Loucy (cell line): ENCODE data around the gene AMN.

Experiments used
- H2AFZ ChIP-seq: fragments of 200-600 bp; sonication (generic); 2 replicates; pipeline ENCODE4 v1.6.0; 2016; ENCODE audit warnings: antibody characterized with exemption, mild to moderate bottlenecking, low read length, moderate library complexity
- H3F3A ChIP-seq: fragments of 200-600 bp; 2 replicates; pipeline ENCODE4 v1.6.0; 2016; ENCODE audit warnings: antibody characterized with exemption, low read depth, mild to moderate bottlenecking
- H3K27me3 ChIP-seq: fragments of 200-600 bp; sonication (generic); 2 replicates; pipeline ENCODE4 v1.6.1; 2014; ENCODE audit warnings: low read length, mild to moderate bottlenecking; ENCODE audit not compliant: insufficient read depth, poor library complexity, severe bottlenecking
- H3K36me3 ChIP-seq: fragments of 200-600 bp; sonication (generic); 2 replicates; pipeline ENCODE4 v1.6.1; 2016; ENCODE audit warnings: low read length; ENCODE audit not compliant: insufficient read depth
- H3K4me1 ChIP-seq: fragments of 200-600 bp; sonication (generic); 2 replicates; pipeline ENCODE4 v1.5.1; 2014; ENCODE audit warnings: low read length, mild to moderate bottlenecking; ENCODE audit not compliant: insufficient read depth, poor library complexity, severe bottlenecking
- H3K4me2 ChIP-seq: fragments of 200-600 bp; sonication (generic); 2 replicates; pipeline ENCODE4 v1.6.0; 2014; ENCODE audit warnings: antibody characterized with exemption, low read length, low read depth, mild to moderate bottlenecking; ENCODE audit not compliant: poor library complexity, severe bottlenecking
- H3K4me3 ChIP-seq: fragments of 200-600 bp; sonication (generic); 2 replicates; pipeline ENCODE4 v1.5.1; 2014; ENCODE audit warnings: low read length, mild to moderate bottlenecking, mixed read lengths; ENCODE audit not compliant: poor library complexity, severe bottlenecking
- H3K79me2 ChIP-seq: fragments of 200-600 bp; sonication (generic); 2 replicates; pipeline ENCODE4 v1.6.1; 2014; ENCODE audit warnings: low read length; ENCODE audit not compliant: insufficient read depth
- H3K9ac ChIP-seq: fragments of 200-600 bp; sonication (generic); 2 replicates; pipeline ENCODE4 v1.6.0; 2014; ENCODE audit warnings: mild to moderate bottlenecking, low read depth, low read length, moderate library complexity; ENCODE audit not compliant: poor library complexity, severe bottlenecking
- H3K9me2 ChIP-seq: fragments of 200-600 bp; sonication (generic); replicated peaks from 2 replicates; pipeline ENCODE4 v1.6.1; 2016; ENCODE audit warnings: low read depth, low read length, mixed read lengths
- H3K9me3 ChIP-seq: fragments of 200-600 bp; sonication (generic); 2 replicates; pipeline ENCODE4 v1.6.1; 2014; ENCODE audit warnings: mild to moderate bottlenecking, antibody characterized with exemption, low read length, low read depth; ENCODE audit not compliant: insufficient read depth
- H4K20me1 ChIP-seq: fragments of 200-600 bp; sonication (generic); 2 replicates; pipeline ENCODE4 v1.6.0; 2014; ENCODE audit warnings: antibody characterized with exemption, low read length, mild to moderate bottlenecking; ENCODE audit not compliant: insufficient read depth, poor library complexity, severe bottlenecking
- CTCF ChIP-seq: fragments of 200-600 bp; sonication (generic); conservative IDR thresholded peaks from 2 replicates; pipeline ENCODE4 v1.5.1; 2014; ENCODE audit warnings: mild to moderate bottlenecking, antibody characterized with exemption, low read length
- EZH2phosphoT487 ChIP-seq: fragments of 200-600 bp; IDR thresholded peaks from 2 replicates; pipeline ENCODE4 v1.6.1; 2018; ENCODE audit warnings: antibody characterized with exemption, mild to moderate bottlenecking, moderate library complexity, borderline replicate concordance

AMN gene

GRCh38 chr14:102941419-102942011, 19.1 kb downstream of the AMN start:
- Histone ChIP-seq H3K4me2 (no peak overlapping the region), H3K36me3 (no peaks in the 10 kb centered on the region), H3K9me3 (no peaks in the 10 kb centered on the region), H3K9me2 (no peaks in the 10 kb centered on the region), H4K20me1 (no peaks in the 10 kb centered on the region), H3K27me3 (no peaks in the 10 kb centered on the region), H3K4me3 (no peak overlapping the region), H3K79me2 (no peaks in the 10 kb centered on the region), H3K4me1 (no peaks in the 10 kb centered on the region), H2AFZ (no peak overlapping the region), H3K9ac (no peak overlapping the region), H3F3A (no peaks in the 10 kb centered on the region)
- no peak for TF ChIP-seq EZH2phosphoT487
- no peak for TF ChIP-seq CTCF

GRCh38 chr14:102942069-102942468, 19.6 kb downstream of the AMN start:
- H3K36me3 ChIP-seq, result no peaks in the 10 kb centered on the region
- H3F3A ChIP-seq, result no peaks in the 10 kb centered on the region
- H3K4me2 ChIP-seq, result no peak overlapping the region

GRCh38 chr14:102943454-102943853, 21.0 kb downstream of the AMN start:
- Histone ChIP-seq H3K36me3 (no peaks in the 10 kb centered on the region), H3K4me2 (no peak overlapping the region), H3K4me1 (no peaks in the 10 kb centered on the region), H3F3A (no peaks in the 10 kb centered on the region), H2AFZ (no peak overlapping the region), H3K4me3 (no peak overlapping the region), H3K9me2 (no peaks in the 10 kb centered on the region), H3K79me2 (no peaks in the 10 kb centered on the region), H3K9ac (no peak overlapping the region), H3K27me3 (no peaks in the 10 kb centered on the region), H4K20me1 (no peaks in the 10 kb centered on the region), H3K9me3 (no peaks in the 10 kb centered on the region)
- TF ChIP-seq CTCF (no peak), EZH2phosphoT487 (no peak)

More at GRCh38 chr14:102942069-102942468, 19.6 kb downstream of the AMN start:
- no peaks in the 10 kb centered on the region for H3K9me2 ChIP-seq
- no peaks in the 10 kb centered on the region for H3K4me1 ChIP-seq
- no peak overlapping the region for H3K9ac ChIP-seq
- H4K20me1 ChIP-seq, result no peaks in the 10 kb centered on the region
- H3K9me3 ChIP-seq, result no peaks in the 10 kb centered on the region
- TF ChIP-seq EZH2phosphoT487, result no peak
- TF ChIP-seq CTCF, result no peak
- no peak overlapping the region for H3K4me3 ChIP-seq
- no peaks in the 10 kb centered on the region for H3K79me2 ChIP-seq
- no peaks in the 10 kb centered on the region for H3K27me3 ChIP-seq
- H2AFZ ChIP-seq, result no peak overlapping the region
